CD14-positive monocyte (primary cell): ENCODE data around the gene LCA5. TPM values are rescaled to one million over a fixed set of nuclear protein-coding genes. Genes with fewer than 3 reads are reported as not detected.
A peak's percentile ranks its signal among the peaks of the same experiment; 100 is the strongest.

Experiments used
- DNase-seq, 3 donors: peaks; one replicate each; pipeline ENCODE4 v3.0.0-alpha.2; 2011 to 2022
- H2AFZ ChIP-seq: 2 replicates; pipeline ENCODE4 v1.6.0; 2012; ENCODE audit warnings: mild to moderate bottlenecking, low read depth, low read length, inconsistent platforms; ENCODE audit not compliant: insufficient read depth, poor library complexity, severe bottlenecking
- H3K27ac ChIP-seq, 2 donors: 1 replicate in 1 of 2; 2 replicates in 1 of 2; pipeline ENCODE4 v1.5.1; 2012 to 2013; ENCODE audit warnings: low read length in 2 of 2, control low read depth in 1 of 2, inconsistent platforms in 1 of 2, low read depth in 1 of 2, mild to moderate bottlenecking in 1 of 2
- H3K27me3 ChIP-seq, 2 donors: one replicate each; pipeline versions ENCODE4 v1.6.0 to v1.6.1; 2011 to 2013; ENCODE audit warnings: low read length in 2 of 2; ENCODE audit not compliant: control insufficient read depth in 2 of 2, insufficient read depth in 2 of 2
- H3K36me3 ChIP-seq, 2 donors: replicated peaks in 1 of 2; 1 replicate in 1 of 2; 2 replicates in 1 of 2; pipeline versions ENCODE4 v1.5.1 to v1.6.1; 2012 to 2013; ENCODE audit warnings: low read length in 2 of 2, control low read depth in 1 of 2, inconsistent platforms in 1 of 2, mild to moderate bottlenecking in 1 of 2; ENCODE audit not compliant: insufficient read depth in 2 of 2, control insufficient read depth in 1 of 2
- H3K4me1 ChIP-seq, 2 donors: 1 replicate in 1 of 2; 2 replicates in 1 of 2; pipeline versions ENCODE4 v1.5.1 to v1.6.1; 2012 to 2013; ENCODE audit warnings: low read length in 2 of 2, control low read depth in 1 of 2, inconsistent platforms in 1 of 2, mild to moderate bottlenecking in 1 of 2, moderate library complexity in 1 of 2; ENCODE audit not compliant: insufficient read depth in 2 of 2, control insufficient read depth in 1 of 2
- H3K4me2 ChIP-seq: replicated peaks from 2 replicates; pipeline ENCODE3; 2012; ENCODE audit warnings: low read length, moderate library complexity, mild to moderate bottlenecking; ENCODE audit not compliant: poor library complexity, severe bottlenecking; ENCODE audit errors: extremely low read depth
- H3K4me3 ChIP-seq, 3 experiments: fragments of 200-600 bp in 1 of 3; sonication (generic) in 1 of 3; replicated peaks in 1 of 3; 1 replicate in 2 of 3; 2 replicates in 1 of 3; pipeline ENCODE4 v1.5.1; 2011 to 2013; ENCODE audit warnings: low read length in 3 of 3, mild to moderate bottlenecking in 3 of 3, control low read depth in 2 of 3, low read depth in 2 of 3, inconsistent platforms in 1 of 3, moderate library complexity in 1 of 3
- H3K79me2 ChIP-seq: 2 replicates; pipeline ENCODE4 v1.6.0; 2012; ENCODE audit warnings: mild to moderate bottlenecking, control low read depth, inconsistent platforms, low read length, moderate library complexity; ENCODE audit not compliant: insufficient read depth
- H3K9ac ChIP-seq: 2 replicates; pipeline ENCODE4 v1.6.0; 2017; ENCODE audit warnings: low read length, mild to moderate bottlenecking; ENCODE audit not compliant: insufficient read depth, poor library complexity, severe bottlenecking
- H3K9me3 ChIP-seq, 2 donors: replicated peaks in 1 of 2; 1 replicate in 1 of 2; 2 replicates in 1 of 2; pipeline versions ENCODE4 v1.5.1 to v1.6.1; 2012 to 2013; ENCODE audit warnings: low read length in 2 of 2, control low read depth in 1 of 2; ENCODE audit not compliant: control insufficient read depth in 1 of 2, insufficient read depth in 1 of 2
- H4K20me1 ChIP-seq: 2 replicates; pipeline ENCODE4 v1.6.0; 2012; ENCODE audit warnings: mild to moderate bottlenecking, low read length, control low read depth, moderate library complexity; ENCODE audit not compliant: insufficient read depth
- H3K27ac Mint-ChIP-seq, 7 donors: one replicate each; pipeline ENCODE4 v1.8.0; 2020; ENCODE audit warnings: mild to moderate bottlenecking in 7 of 7, mixed read lengths in 7 of 7, moderate library complexity in 6 of 7, inconsistent platforms in 2 of 7
- H3K27me3 Mint-ChIP-seq, 3 donors: one replicate each; pipeline ENCODE4 v1.8.0; 2021 to 2022; ENCODE audit warnings: low read depth in 3 of 3, mild to moderate bottlenecking in 3 of 3, mixed read lengths in 3 of 3, moderate library complexity in 3 of 3, inconsistent platforms in 1 of 3
- H3K36me3 Mint-ChIP-seq, 2 donors: one replicate each; pipeline ENCODE4 v1.8.0; 2020; ENCODE audit warnings: mixed read lengths in 2 of 2, inconsistent platforms in 1 of 2, mild to moderate bottlenecking in 1 of 2
- H3K4me1 Mint-ChIP-seq: one replicate; pipeline ENCODE4 v1.8.0; 2020; ENCODE audit warnings: mild to moderate bottlenecking, mixed read lengths
- H3K4me3 Mint-ChIP-seq, 2 donors: one replicate each; pipeline ENCODE4 v1.8.0; 2020; ENCODE audit warnings: mild to moderate bottlenecking in 2 of 2, mixed read lengths in 2 of 2, moderate library complexity in 1 of 2
- H3K9me3 Mint-ChIP-seq, 7 donors: one replicate each; pipeline ENCODE4 v1.8.0; 2020 to 2022; ENCODE audit warnings: mixed read lengths in 7 of 7, mild to moderate bottlenecking in 6 of 7, moderate library complexity in 6 of 7, inconsistent platforms in 2 of 7
- CTCF ChIP-seq: fragments of 200-600 bp; IDR thresholded peaks from one replicate; pipeline ENCODE4 v1.8.0; 2022; ENCODE audit warnings: antibody characterized with exemption, mild to moderate bottlenecking
- WGBS: methylation state at CpG from one replicate; pipeline ENCODE4 v1.1.5; 2013; ENCODE audit warnings: missing lambda C conversion rate; ENCODE audit not compliant: insufficient coverage; 5-methylcytosine and 5-hydroxymethylcytosine counted together
- intact Hi-C, 2 donors: fragments of 100-400 bp; cut with micrococcal nuclease; formaldehyde crosslinking; loops; one replicate each; pipeline versions ENCODE4 v1.15.0 to v1.15.1; 2023
- polyA plus RNA-seq, 3 donors: library from polyadenylated mRNA; depleted of rRNA in 1 of 3; unstranded in 2 of 3; stranded (reverse) in 1 of 3; fragments of 300-500 nt in 2 of 3; fragments of >200 nt in 1 of 3; fragmentation: Illumina TruSeq in 2 of 3; gene quantifications; 1 replicate in 2 of 3; 2 replicates in 1 of 3; pipeline ENCODE4 v1.2.3, GENCODE V29; 2012 to 2021

LCA5 gene
- polyA plus RNA-seq, 3 donors = 0.08 TPM; not detected in 2

GRCh38 chr6:79468116-79468515, 69.1 kb downstream of the LCA5 start:
- Mint-ChIP-seq H3K27ac (no peak overlapping the region), H3K27me3 (peaks cover 0 to 4% (median 2%) of the 10 kb centered on the region in 3 donors), H3K4me1 (peaks cover 7% of the 10 kb centered on the region), H3K9me3 (peaks cover 0 to 2% (median 0%) of the 10 kb centered on the region in 7 donors), H3K4me3 (no peak overlapping the region), H3K36me3 (no peaks in the 10 kb centered on the region)
- intact Hi-C loops = no loop called here
- H4K20me1 ChIP-seq = no peaks in the 10 kb centered on the region
- no peak overlapping the region for H3K4me2 ChIP-seq
- peaks cover 0 to 6% of the 10 kb centered on the region in 2 donors for H3K4me1 ChIP-seq
- H2AFZ ChIP-seq = no peak overlapping the region
- TF ChIP-seq CTCF = no peak
- no peaks in the 10 kb centered on the region for H3K27me3 ChIP-seq
- H3K4me3 ChIP-seq = no peak overlapping the region
- H3K27ac ChIP-seq = no peak overlapping the region
- no peak overlapping the region for H3K9ac ChIP-seq
- H3K36me3 ChIP-seq = no peaks in the 10 kb centered on the region
- no CpG with 5 or more reads among the region's 2 CpGs for WGBS
- H3K79me2 ChIP-seq = no peaks in the 10 kb centered on the region
- no peak for DNase-seq
- no peaks in the 10 kb centered on the region for H3K9me3 ChIP-seq

GRCh38 chr6:79467716-79468115, 69.5 kb downstream of the LCA5 start:
- no peak overlapping the region for H3K9ac ChIP-seq
- no peaks in the 10 kb centered on the region for H3K79me2 ChIP-seq
- no peak overlapping the region for H2AFZ ChIP-seq
- DNase-seq = peak; percentile 2 to 22 (median 9)
- Mint-ChIP-seq H3K27me3 (peaks cover 0 to 4% (median 2%) of the 10 kb centered on the region in 3 donors), H3K4me1 (peaks cover 7% of the 10 kb centered on the region), H3K9me3 (peaks cover 0 to 1% (median 0%) of the 10 kb centered on the region in 7 donors), H3K36me3 (no peaks in the 10 kb centered on the region), H3K27ac (no peak overlapping the region), H3K4me3 (no peak overlapping the region)
- peaks cover 0 to 6% of the 10 kb centered on the region in 2 donors for H3K4me1 ChIP-seq
- H3K27me3 ChIP-seq = no peaks in the 10 kb centered on the region
- TF ChIP-seq CTCF = no peak
- intact Hi-C loops = no loop called here
- no peak overlapping the region for H3K27ac ChIP-seq
- no peaks in the 10 kb centered on the region for H4K20me1 ChIP-seq
- no peaks in the 10 kb centered on the region for H3K36me3 ChIP-seq
- WGBS = no CpG with 5 or more reads among the region's 2 CpGs
- H3K4me3 ChIP-seq = no peak overlapping the region
- H3K9me3 ChIP-seq = no peaks in the 10 kb centered on the region
- no peak overlapping the region for H3K4me2 ChIP-seq
